ENCODE results near the gene APOA4.

APOA4 gene

GRCh38 chr11:116782728-116783127 is 40.4 kb downstream of the APOA4 start:
- H2AK5ac ChIP-seq (ENCODE audit: low read depth, low read length) = no peak overlapping the region
- no peak overlapping the region for H4K91ac ChIP-seq (ENCODE audit: low read depth, low read length, poor library complexity)
- no peaks in the 10 kb centered on the region for H3K79me1 ChIP-seq (ENCODE audit: low read depth, low read length)
- H4K8ac ChIP-seq (ENCODE audit: low read depth, low read length) = no peak overlapping the region
- H2AFZ ChIP-seq (ENCODE audit: low read length) = no peak overlapping the region
- peaks cover 41 to 91% of the 10 kb centered on the region in 2 donors for H3K36me3 ChIP-seq (replicated peaks in 1 of 2; ENCODE audit: control insufficient read depth in 2 of 2, insufficient read depth in 2 of 2, low read length in 2 of 2)
- no peak overlapping the region for H3K14ac ChIP-seq (ENCODE audit: low read length)
- no peak overlapping the region for H3K4me2 ChIP-seq (ENCODE audit: insufficient read depth, low read length, poor library complexity, severe bottlenecking)
- H3K4me3 ChIP-seq (ENCODE audit: low read length in 2 of 2) = no peak overlapping the region
- peaks cover 4 to 5% of the 10 kb centered on the region in 2 donors for H3K4me1 ChIP-seq (ENCODE audit: control insufficient read depth in 2 of 2, insufficient read depth in 1 of 2, low read depth in 1 of 2, low read length in 2 of 2)
- H3K4ac ChIP-seq (ENCODE audit: low read length) = no peak overlapping the region
- H3K9ac ChIP-seq (ENCODE audit: low read depth, low read length, poor library complexity) = no peak overlapping the region
- no peak overlapping the region for H3K27ac ChIP-seq (replicated peaks; ENCODE audit: low read length)
- H3K27me3 ChIP-seq (ENCODE audit: control insufficient read depth in 3 of 3, insufficient read depth in 3 of 3, low read depth in 1 of 3, low read length in 3 of 3) = no peaks in the 10 kb centered on the region
- H2BK12ac ChIP-seq (ENCODE audit: low read length) = no peak overlapping the region
- no peak overlapping the region for H2BK5ac ChIP-seq (ENCODE audit: low read length)
- H2BK15ac ChIP-seq (ENCODE audit: low read length) = no peak overlapping the region
- no peak for DNase-seq (ENCODE audit: low spot score)
- H2BK120ac ChIP-seq (ENCODE audit: low read depth, low read length) = no peak overlapping the region
- no peak overlapping the region for H3K23ac ChIP-seq (ENCODE audit: low read depth, low read length, poor library complexity)
- H3K9me3 ChIP-seq (replicated peaks in 1 of 2; ENCODE audit: control insufficient read depth in 2 of 2, insufficient read depth in 1 of 2, low read depth in 1 of 2, low read length in 2 of 2) = no peaks in the 10 kb centered on the region
- no peak overlapping the region for H3K18ac ChIP-seq (ENCODE audit: low read length)
- WGBS, 2 donors (ENCODE audit: extremely low coverage in 2 of 2, insufficient read length in 2 of 2, insufficient replicate concordance in 1 of 2) = no CpG with 5 or more reads among the region's 4 CpGs

GRCh38 chr11:116778556-116778955 is 44.5 kb downstream of the APOA4 start:
- no peaks in the 10 kb centered on the region for H3K27me3 ChIP-seq (ENCODE audit: control insufficient read depth in 3 of 3, insufficient read depth in 3 of 3, low read depth in 1 of 3, low read length in 3 of 3)
- no peak overlapping the region for H4K91ac ChIP-seq (ENCODE audit: low read depth, low read length, poor library complexity)
- H3K4me2 ChIP-seq (ENCODE audit: insufficient read depth, low read length, poor library complexity, severe bottlenecking) = no peak overlapping the region
- WGBS, 2 donors (ENCODE audit: extremely low coverage in 2 of 2, insufficient read length in 2 of 2, insufficient replicate concordance in 1 of 2) = no CpG with 5 or more reads among the region's 4 CpGs
- H3K79me1 ChIP-seq (ENCODE audit: low read depth, low read length) = no peaks in the 10 kb centered on the region
- DNase-seq (ENCODE audit: low spot score) = no peak
- no peak overlapping the region for H3K27ac ChIP-seq (replicated peaks; ENCODE audit: low read length)
- H3K4ac ChIP-seq (ENCODE audit: low read length) = no peak overlapping the region
- no peak overlapping the region for H3K9ac ChIP-seq (ENCODE audit: low read depth, low read length, poor library complexity)
- H2BK12ac ChIP-seq (ENCODE audit: low read length) = no peak overlapping the region
- no peaks in the 10 kb centered on the region for H3K9me3 ChIP-seq (replicated peaks in 1 of 2; ENCODE audit: control insufficient read depth in 2 of 2, insufficient read depth in 1 of 2, low read depth in 1 of 2, low read length in 2 of 2)
- no peak overlapping the region for H2BK120ac ChIP-seq (ENCODE audit: low read depth, low read length)
- no peak overlapping the region for H3K18ac ChIP-seq (ENCODE audit: low read length)
- H2BK15ac ChIP-seq (ENCODE audit: low read length) = no peak overlapping the region
- no peak overlapping the region for H3K4me3 ChIP-seq (ENCODE audit: low read length in 2 of 2)
- no peak overlapping the region for H2AK5ac ChIP-seq (ENCODE audit: low read depth, low read length)
- H3K4me1 ChIP-seq (ENCODE audit: control insufficient read depth in 2 of 2, insufficient read depth in 1 of 2, low read depth in 1 of 2, low read length in 2 of 2) = peaks cover 0 to 3% of the 10 kb centered on the region in 2 donors
- H3K36me3 ChIP-seq (replicated peaks in 1 of 2; ENCODE audit: control insufficient read depth in 2 of 2, insufficient read depth in 2 of 2, low read length in 2 of 2) = peaks cover 25 to 75% of the 10 kb centered on the region in 2 donors
- no peak overlapping the region for H3K23ac ChIP-seq (ENCODE audit: low read depth, low read length, poor library complexity)
- no peak overlapping the region for H2AFZ ChIP-seq (ENCODE audit: low read length)
- H3K14ac ChIP-seq (ENCODE audit: low read length) = no peak overlapping the region
- no peak overlapping the region for H4K8ac ChIP-seq (ENCODE audit: low read depth, low read length)
- no peak overlapping the region for H2BK5ac ChIP-seq (ENCODE audit: low read length)

- H3K9ac ChIP-seq (ENCODE audit: low read depth, low read length, poor library complexity) = no peak overlapping the region
- no peak overlapping the region for H3K23ac ChIP-seq (ENCODE audit: low read depth, low read length, poor library complexity)
- no peak overlapping the region for H3K4me2 ChIP-seq (ENCODE audit: insufficient read depth, low read length, poor library complexity, severe bottlenecking)
- H3K79me1 ChIP-seq (ENCODE audit: low read depth, low read length) = no peaks in the 10 kb centered on the region
- no peak overlapping the region for H2AK5ac ChIP-seq (ENCODE audit: low read depth, low read length)
- H2AFZ ChIP-seq (ENCODE audit: low read length) = no peak overlapping the region
- no peak overlapping the region for H4K91ac ChIP-seq (ENCODE audit: low read depth, low read length, poor library complexity)
- no peak overlapping the region for H3K14ac ChIP-seq (ENCODE audit: low read length)
- H3K4me3 ChIP-seq (ENCODE audit: low read length in 2 of 2) = no peak overlapping the region
- DNase-seq (ENCODE audit: low spot score) = no peak
- H3K27ac ChIP-seq (replicated peaks; ENCODE audit: low read length) = no peak overlapping the region
- no peak overlapping the region for H3K4ac ChIP-seq (ENCODE audit: low read length)
- no peak overlapping the region for H2BK120ac ChIP-seq (ENCODE audit: low read depth, low read length)
- no CpG with 5 or more reads among the region's 7 CpGs for WGBS, 2 donors (ENCODE audit: extremely low coverage in 2 of 2, insufficient read length in 2 of 2, insufficient replicate concordance in 1 of 2)
- peaks cover 0 to 6% of the 10 kb centered on the region in 2 donors for H3K4me1 ChIP-seq (ENCODE audit: control insufficient read depth in 2 of 2, insufficient read depth in 1 of 2, low read depth in 1 of 2, low read length in 2 of 2)
- H3K27me3 ChIP-seq (ENCODE audit: control insufficient read depth in 3 of 3, insufficient read depth in 3 of 3, low read depth in 1 of 3, low read length in 3 of 3) = no peaks in the 10 kb centered on the region
- no peak overlapping the region for H2BK12ac ChIP-seq (ENCODE audit: low read length)
- no peak overlapping the region for H3K18ac ChIP-seq (ENCODE audit: low read length)
- H3K36me3 ChIP-seq (replicated peaks in 1 of 2; ENCODE audit: control insufficient read depth in 2 of 2, insufficient read depth in 2 of 2, low read length in 2 of 2) = peaks cover 14 to 60% of the 10 kb centered on the region in 2 donors
- H2BK5ac ChIP-seq (ENCODE audit: low read length) = no peak overlapping the region
- no peak overlapping the region for H2BK15ac ChIP-seq (ENCODE audit: low read length)
- no peaks in the 10 kb centered on the region for H3K9me3 ChIP-seq (replicated peaks in 1 of 2; ENCODE audit: control insufficient read depth in 2 of 2, insufficient read depth in 1 of 2, low read depth in 1 of 2, low read length in 2 of 2)
- no peak overlapping the region for H4K8ac ChIP-seq (ENCODE audit: low read depth, low read length)
These were observed 46.0 kb downstream of the APOA4 start for GRCh38 chr11:116777056-116777455.

GRCh38 chr11:116776522-116776984 is 46.6 kb downstream of the APOA4 start:
- Histone ChIP-seq H2BK120ac (ENCODE audit: low read depth, low read length) (no peak overlapping the region), H3K36me3 (replicated peaks in 1 of 2; ENCODE audit: control insufficient read depth in 2 of 2, insufficient read depth in 2 of 2, low read length in 2 of 2) (peaks cover 12 to 57% of the 10 kb centered on the region in 2 donors), H3K4ac (ENCODE audit: low read length) (no peak overlapping the region), H2BK15ac (ENCODE audit: low read length) (no peak overlapping the region), H3K18ac (ENCODE audit: low read length) (no peak overlapping the region), H2AK5ac (ENCODE audit: low read depth, low read length) (no peak overlapping the region), H3K4me2 (ENCODE audit: insufficient read depth, low read length, poor library complexity, severe bottlenecking) (no peak overlapping the region), H3K27me3 (ENCODE audit: control insufficient read depth in 3 of 3, insufficient read depth in 3 of 3, low read depth in 1 of 3, low read length in 3 of 3) (no peaks in the 10 kb centered on the region), H3K14ac (ENCODE audit: low read length) (no peak overlapping the region), H2AFZ (ENCODE audit: low read length) (no peak overlapping the region), H3K9ac (ENCODE audit: low read depth, low read length, poor library complexity) (no peak overlapping the region), H3K27ac (replicated peaks; ENCODE audit: low read length) (no peak overlapping the region), H3K4me1 (ENCODE audit: control insufficient read depth in 2 of 2, insufficient read depth in 1 of 2, low read depth in 1 of 2, low read length in 2 of 2) (peaks cover 3 to 10% of the 10 kb centered on the region in 2 donors), H4K8ac (ENCODE audit: low read depth, low read length) (no peak overlapping the region), H3K23ac (ENCODE audit: low read depth, low read length, poor library complexity) (no peak overlapping the region), H2BK5ac (ENCODE audit: low read length) (no peak overlapping the region), H2BK12ac (ENCODE audit: low read length) (no peak overlapping the region), H4K91ac (ENCODE audit: low read depth, low read length, poor library complexity) (no peak overlapping the region), H3K79me1 (ENCODE audit: low read depth, low read length) (no peaks in the 10 kb centered on the region), H3K9me3 (replicated peaks in 1 of 2; ENCODE audit: control insufficient read depth in 2 of 2, insufficient read depth in 1 of 2, low read depth in 1 of 2, low read length in 2 of 2) (no peaks in the 10 kb centered on the region), H3K4me3 (ENCODE audit: low read length in 2 of 2) (no peak overlapping the region)
- no peak for DNase-seq (ENCODE audit: low spot score)

Measured in neuronal stem cell (in vitro differentiated cells).